K562 (cell line): ENCODE data around the gene LUZP1. TPM values are rescaled to one million over a fixed set of nuclear protein-coding genes. Genes with fewer than 3 reads are reported as not detected.

Experiments
- CBX3 ChIP-seq, 2 experiments: IDR thresholded peaks; 1 replicate in 1 of 2; 2 replicates in 1 of 2; pipeline ENCODE4 v1.6.1; 2012; ENCODE audit warnings: inconsistent platforms in 2 of 2, low read length in 2 of 2, borderline replicate concordance in 1 of 2, control low read depth in 1 of 2
- CTBP1 ChIP-seq: fragments of 450-650 bp; IDR thresholded peaks from 2 replicates; pipeline ENCODE4 v1.6.1; 2016; ENCODE audit warnings: borderline replicate concordance
- ELF4 ChIP-seq: fragments of 450-650 bp; formaldehyde crosslinking; IDR thresholded peaks from 2 replicates; pipeline ENCODE4 v1.4.0; 2022; ENCODE audit warnings: missing genetic modification characterization
- FOXA3 ChIP-seq, 2 experiments: fragments of 450-650 bp in 1 of 2; sonication (generic) in 1 of 2; formaldehyde crosslinking; IDR thresholded peaks in 1 of 2; conservative IDR thresholded peaks in 1 of 2; 2 replicates each; pipeline versions ENCODE4 v1.4.0 to v1.8.0; 2020 to 2022; ENCODE audit warnings: mild to moderate bottlenecking in 2 of 2, missing genetic modification reagents in 1 of 2
- HDAC6 ChIP-seq: IDR thresholded peaks from 2 replicates; pipeline ENCODE4 v1.6.1; 2012; ENCODE audit warnings: low read depth, mild to moderate bottlenecking, control low read depth, inconsistent platforms, low read length, moderate library complexity
- NBN ChIP-seq: fragments of 450-650 bp; IDR thresholded peaks from 2 replicates; pipeline ENCODE4 v1.6.1; 2016; ENCODE audit warnings: low read depth, mild to moderate bottlenecking
- RAD51 ChIP-seq: fragments of 450-650 bp; IDR thresholded peaks from 2 replicates; pipeline ENCODE4 v1.7.1; 2016; ENCODE audit warnings: low read depth, mild to moderate bottlenecking, borderline replicate concordance
- SMARCC2 ChIP-seq: fragments of 450-650 bp; IDR thresholded peaks from 2 replicates; pipeline ENCODE4 v1.6.1; 2017; ENCODE audit warnings: antibody characterized with exemption, moderate library complexity, mild to moderate bottlenecking, low read depth
- SOX6 ChIP-seq: fragments of 450-650 bp; IDR thresholded peaks from 2 replicates; pipeline ENCODE4 v1.6.1; 2014; ENCODE audit warnings: mild to moderate bottlenecking
- TRIM28 ChIP-seq: fragments of 450-650 bp; IDR thresholded peaks from 2 replicates; pipeline ENCODE4 v1.6.1; 2017
- ZBTB1 ChIP-seq: sonication (generic); formaldehyde crosslinking; IDR thresholded peaks from 2 replicates; pipeline ENCODE4 v1.8.1; 2023; ENCODE audit warnings: missing genetic modification reagents, low read depth, mild to moderate bottlenecking, borderline replicate concordance
- ZFX ChIP-seq: sonication (generic); formaldehyde crosslinking; IDR thresholded peaks from 2 replicates; pipeline ENCODE4 v1.8.0; 2022; ENCODE audit warnings: mild to moderate bottlenecking, missing genetic modification reagents, moderate library complexity
- ZNF197 ChIP-seq: fragments of 200-800 bp; sonication (Bioruptor generic); IDR thresholded peaks from 2 replicates; pipeline ENCODE4 v1.6.1; 2016; ENCODE audit warnings: low read depth, missing genetic modification characterization, missing compliant biosample characterization
- ZNF584 ChIP-seq: fragments of 200-800 bp; sonication (Bioruptor generic); IDR thresholded peaks from 2 replicates; pipeline ENCODE4 v1.6.1; 2016; ENCODE audit warnings: low read depth, mild to moderate bottlenecking, missing genetic modification characterization, missing compliant biosample characterization
- ZNF644 ChIP-seq: fragments of 200-800 bp; sonication (Bioruptor generic); IDR thresholded peaks from 2 replicates; pipeline ENCODE4 v1.6.1; 2016; ENCODE audit warnings: low read depth, missing genetic modification characterization, missing compliant biosample characterization
- polyA plus RNA-seq, 8 experiments: library from polyadenylated mRNA; depleted of rRNA in 4 of 8; stranded (reverse) in 5 of 8; unstranded in 3 of 8; fragments of >200 nt; fragmentation: Nextera tagmentation in 2 of 8; fragmentation: Illumina TruSeq in 1 of 8; extraction: Ambion mirVana in 2 of 8; extraction: Trizol in 1 of 8; gene quantifications; 2 replicates each; pipeline versions ENCODE4 v1.2.1 to v1.2.3, GENCODE V29; 2011 to 2014; ENCODE audit warnings: inconsistent platforms in 1 of 8, missing spikeins in 1 of 8
- total RNA-seq, 7 experiments: library from RNA; depleted of rRNA in 6 of 7; stranded (reverse); fragments of >200 nt in 6 of 7; fragmentation: Illumina TruSeq in 2 of 7; extraction: Trizol in 2 of 7; gene quantifications; 2 replicates each; pipeline versions ENCODE4 v1.2.1 to v1.2.3, GENCODE V29; 2011 to 2021; ENCODE audit warnings: low replicate concordance in 1 of 7
- TF ChIP-seq, protein P1 (sequence below): fragments of 450-650 bp; IDR thresholded peaks from 2 replicates; pipeline ENCODE4 v1.6.1; 2016; ENCODE audit warnings: missing biosample characterization, missing genetic modification characterization
- TF ChIP-seq, protein P2 (sequence below): fragments of 450-650 bp; IDR thresholded peaks from 2 replicates; pipeline ENCODE4 v1.7.1; 2018; ENCODE audit warnings: mild to moderate bottlenecking, low read depth; ENCODE audit not compliant: partially characterized antibody
- TF ChIP-seq, protein P3 (sequence below): fragments of 450-650 bp; formaldehyde crosslinking; IDR thresholded peaks from 2 replicates; pipeline ENCODE4 v1.4.0; 2020; ENCODE audit warnings: mild to moderate bottlenecking, moderate library complexity
- TF ChIP-seq, protein P4 (sequence below), 2 experiments: fragments of 450-650 bp; conservative IDR thresholded peaks; 2 replicates each; pipeline ENCODE4 v1.6.1; 2017; ENCODE audit warnings: mild to moderate bottlenecking in 2 of 2, moderate library complexity in 2 of 2

The LUZP1 gene
- total and polyA plus RNA-seq, 9 of the 15 experiments (the other 6 are each of a cell fraction or from before 2014, with no cell fraction given), result 6.5 to 19.1 (median 12.4) TPM

DNA sequence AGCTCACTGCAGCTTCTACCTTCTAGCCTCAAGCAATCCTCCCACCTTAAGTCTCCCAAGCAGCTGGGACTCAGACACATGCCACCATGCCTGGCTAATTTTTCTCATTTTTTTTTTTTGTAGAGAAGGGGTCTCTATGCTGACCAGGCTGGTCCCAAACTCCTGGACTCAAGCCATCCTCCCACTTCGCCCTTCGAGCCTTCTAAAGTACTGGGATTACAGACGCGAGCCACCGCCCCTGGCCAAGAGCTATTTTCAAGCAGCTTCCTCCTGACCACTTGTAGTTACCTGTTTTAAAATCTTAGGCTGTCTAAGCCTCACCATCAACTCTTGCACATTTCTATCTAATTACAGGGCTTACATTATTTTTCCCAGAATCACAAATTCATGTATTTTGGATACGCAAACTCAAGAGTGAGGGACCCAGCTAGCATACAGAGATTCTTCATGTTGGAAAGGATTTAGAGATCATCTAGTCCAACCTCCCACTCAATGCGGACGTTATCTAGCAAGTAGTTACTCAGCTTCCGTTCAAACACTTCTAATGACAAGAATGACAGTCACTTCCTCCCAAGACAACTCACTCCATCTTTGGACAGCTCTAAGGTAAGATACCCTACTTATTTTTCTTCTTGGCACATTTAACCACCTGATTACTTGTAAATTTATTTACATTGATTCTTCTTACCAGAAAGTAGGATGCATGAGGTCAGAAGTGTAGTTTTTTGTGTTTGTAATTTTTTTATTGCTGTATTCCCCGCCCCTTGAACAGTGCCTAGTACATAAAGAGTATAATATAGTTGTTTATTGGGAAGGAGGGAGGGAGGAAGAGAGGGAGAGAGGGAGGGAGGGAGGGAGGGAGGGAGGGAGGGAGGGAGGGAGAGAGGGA lies 65.4 kb downstream of the LUZP1 start (continued):
- TF ChIP-seq, protein P1, sequence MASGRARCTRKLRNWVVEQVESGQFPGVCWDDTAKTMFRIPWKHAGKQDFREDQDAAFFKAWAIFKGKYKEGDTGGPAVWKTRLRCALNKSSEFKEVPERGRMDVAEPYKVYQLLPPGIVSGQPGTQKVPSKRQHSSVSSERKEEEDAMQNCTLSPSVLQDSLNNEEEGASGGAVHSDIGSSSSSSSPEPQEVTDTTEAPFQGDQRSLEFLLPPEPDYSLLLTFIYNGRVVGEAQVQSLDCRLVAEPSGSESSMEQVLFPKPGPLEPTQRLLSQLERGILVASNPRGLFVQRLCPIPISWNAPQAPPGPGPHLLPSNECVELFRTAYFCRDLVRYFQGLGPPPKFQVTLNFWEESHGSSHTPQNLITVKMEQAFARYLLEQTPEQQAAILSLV (tag), result no peak
- TF ChIP-seq FOXA3 (CRISPR knock-in tag; conservative IDR thresholded peaks at IDR 0.05 in 1 of 2, IDR thresholded peaks at IDR 0.05 in 1 of 2), result 0 out of 4 replicates have a peak, but pooled peaks of 1 of the 2 experiments have one; percentile 30
- TF ChIP-seq ZNF584 (CRISPR knock-in tag), result 0 out of 2 replicates have a peak, but pooled peaks have one; percentile 21
- no peak for TF ChIP-seq HDAC6
- TF ChIP-seq, protein P2, sequence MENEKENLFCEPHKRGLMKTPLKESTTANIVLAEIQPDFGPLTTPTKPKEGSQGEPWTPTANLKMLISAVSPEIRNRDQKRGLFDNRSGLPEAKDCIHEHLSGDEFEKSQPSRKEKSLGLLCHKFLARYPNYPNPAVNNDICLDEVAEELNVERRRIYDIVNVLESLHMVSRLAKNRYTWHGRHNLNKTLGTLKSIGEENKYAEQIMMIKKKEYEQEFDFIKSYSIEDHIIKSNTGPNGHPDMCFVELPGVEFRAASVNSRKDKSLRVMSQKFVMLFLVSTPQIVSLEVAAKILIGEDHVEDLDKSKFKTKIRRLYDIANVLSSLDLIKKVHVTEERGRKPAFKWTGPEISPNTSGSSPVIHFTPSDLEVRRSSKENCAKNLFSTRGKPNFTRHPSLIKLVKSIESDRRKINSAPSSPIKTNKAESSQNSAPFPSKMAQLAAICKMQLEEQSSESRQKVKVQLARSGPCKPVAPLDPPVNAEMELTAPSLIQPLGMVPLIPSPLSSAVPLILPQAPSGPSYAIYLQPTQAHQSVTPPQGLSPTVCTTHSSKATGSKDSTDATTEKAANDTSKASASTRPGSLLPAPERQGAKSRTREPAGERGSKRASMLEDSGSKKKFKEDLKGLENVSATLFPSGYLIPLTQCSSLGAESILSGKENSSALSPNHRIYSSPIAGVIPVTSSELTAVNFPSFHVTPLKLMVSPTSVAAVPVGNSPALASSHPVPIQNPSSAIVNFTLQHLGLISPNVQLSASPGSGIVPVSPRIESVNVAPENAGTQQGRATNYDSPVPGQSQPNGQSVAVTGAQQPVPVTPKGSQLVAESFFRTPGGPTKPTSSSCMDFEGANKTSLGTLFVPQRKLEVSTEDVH, result peak; percentile 30
- peak in 1 of 2 experiments; percentile 74; a peak in 1 of 3 replicates for TF ChIP-seq CBX3 (IDR thresholded peaks at IDR 0.05; ENCODE audit: borderline replicate concordance in 1 of 2, low read length in 2 of 2)
- 0 out of 2 replicates have a peak, but pooled peaks have one; percentile 62 for TF ChIP-seq ZNF644
- peak; percentile 76 for TF ChIP-seq CTBP1
- peak; percentile 17; the same call in 1 of the 2 replicates for TF ChIP-seq TRIM28
- TF ChIP-seq SMARCC2, result peak; percentile 68
- TF ChIP-seq, protein P3, sequence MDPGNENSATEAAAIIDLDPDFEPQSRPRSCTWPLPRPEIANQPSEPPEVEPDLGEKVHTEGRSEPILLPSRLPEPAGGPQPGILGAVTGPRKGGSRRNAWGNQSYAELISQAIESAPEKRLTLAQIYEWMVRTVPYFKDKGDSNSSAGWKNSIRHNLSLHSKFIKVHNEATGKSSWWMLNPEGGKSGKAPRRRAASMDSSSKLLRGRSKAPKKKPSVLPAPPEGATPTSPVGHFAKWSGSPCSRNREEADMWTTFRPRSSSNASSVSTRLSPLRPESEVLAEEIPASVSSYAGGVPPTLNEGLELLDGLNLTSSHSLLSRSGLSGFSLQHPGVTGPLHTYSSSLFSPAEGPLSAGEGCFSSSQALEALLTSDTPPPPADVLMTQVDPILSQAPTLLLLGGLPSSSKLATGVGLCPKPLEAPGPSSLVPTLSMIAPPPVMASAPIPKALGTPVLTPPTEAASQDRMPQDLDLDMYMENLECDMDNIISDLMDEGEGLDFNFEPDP (CRISPR knock-in tag), result no peak
- TF ChIP-seq ELF4 (CRISPR knock-in tag), result no peak
- no peak for TF ChIP-seq ZFX
- TF ChIP-seq SOX6, result 0 out of 2 replicates have a peak, but pooled peaks have one; percentile 35
- 0 out of 2 replicates have a peak, but pooled peaks have one; percentile 27 for TF ChIP-seq NBN
- TF ChIP-seq, protein P4, sequence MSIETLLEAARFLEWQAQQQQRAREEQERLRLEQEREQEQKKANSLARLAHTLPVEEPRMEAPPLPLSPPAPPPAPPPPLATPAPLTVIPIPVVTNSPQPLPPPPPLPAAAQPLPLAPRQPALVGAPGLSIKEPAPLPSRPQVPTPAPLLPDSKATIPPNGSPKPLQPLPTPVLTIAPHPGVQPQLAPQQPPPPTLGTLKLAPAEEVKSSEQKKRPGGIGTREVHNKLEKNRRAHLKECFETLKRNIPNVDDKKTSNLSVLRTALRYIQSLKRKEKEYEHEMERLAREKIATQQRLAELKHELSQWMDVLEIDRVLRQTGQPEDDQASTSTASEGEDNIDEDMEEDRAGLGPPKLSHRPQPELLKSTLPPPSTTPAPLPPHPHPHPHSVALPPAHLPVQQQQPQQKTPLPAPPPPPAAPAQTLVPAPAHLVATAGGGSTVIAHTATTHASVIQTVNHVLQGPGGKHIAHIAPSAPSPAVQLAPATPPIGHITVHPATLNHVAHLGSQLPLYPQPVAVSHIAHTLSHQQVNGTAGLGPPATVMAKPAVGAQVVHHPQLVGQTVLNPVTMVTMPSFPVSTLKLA (conservative IDR thresholded peaks at IDR 0.05), result 0 out of 4 replicates have a peak, but pooled peaks of 1 of the 2 experiments have one; percentile 16
- TF ChIP-seq ZNF197 (CRISPR knock-in tag), result no peak
- no peak for TF ChIP-seq ZBTB1 (CRISPR knock-in tag)
- TF ChIP-seq RAD51, result 0 out of 2 replicates have a peak, but pooled peaks have one; percentile 28
